HG03378 (cell line): ENCODE data around the gene OSGEPL1.
"Not testable (repeated sequence)": the region's sequence is repeated elsewhere in the genome, so short reads cannot be mapped to it uniquely, and the experiment has no call there.

Source experiments
- ATAC-seq: cut with Tn5 transposase; IDR thresholded peaks from one replicate; pipeline ENCODE4 v1.9.1; 2021; ENCODE audit warnings: mild to moderate bottlenecking, moderate library complexity; ENCODE audit not compliant: unreplicated experiment

The OSGEPL1 gene

DNA sequence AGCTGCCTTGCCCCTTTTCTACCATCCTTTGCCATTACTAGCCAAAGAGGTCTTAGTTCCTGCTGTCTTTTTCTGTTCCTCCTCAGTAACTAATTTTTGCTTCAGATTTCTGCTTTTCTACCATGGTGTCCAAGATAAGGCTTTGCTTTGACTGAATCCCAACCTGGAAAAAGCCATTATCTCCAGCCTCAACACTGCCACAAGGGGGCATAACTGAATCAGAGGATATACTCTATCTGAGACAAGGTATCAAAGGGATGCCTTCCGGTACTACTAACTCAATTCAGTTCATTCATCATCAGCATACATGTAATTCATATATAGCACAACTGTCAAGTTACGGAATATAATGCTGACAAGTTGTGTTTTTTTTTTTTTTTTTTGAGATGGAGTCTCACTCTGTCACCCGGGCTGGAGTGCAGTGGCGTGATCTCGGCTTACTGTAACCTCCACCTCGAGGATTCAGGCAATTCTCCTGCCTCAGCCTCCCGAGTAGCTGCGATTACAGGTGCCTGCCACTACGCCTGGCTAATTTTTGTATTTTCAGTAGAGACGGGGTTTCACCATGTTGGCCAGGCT lies 11.4 kb downstream of the OSGEPL1 start:
- peak; percentile 70 for ATAC-seq

DNA sequence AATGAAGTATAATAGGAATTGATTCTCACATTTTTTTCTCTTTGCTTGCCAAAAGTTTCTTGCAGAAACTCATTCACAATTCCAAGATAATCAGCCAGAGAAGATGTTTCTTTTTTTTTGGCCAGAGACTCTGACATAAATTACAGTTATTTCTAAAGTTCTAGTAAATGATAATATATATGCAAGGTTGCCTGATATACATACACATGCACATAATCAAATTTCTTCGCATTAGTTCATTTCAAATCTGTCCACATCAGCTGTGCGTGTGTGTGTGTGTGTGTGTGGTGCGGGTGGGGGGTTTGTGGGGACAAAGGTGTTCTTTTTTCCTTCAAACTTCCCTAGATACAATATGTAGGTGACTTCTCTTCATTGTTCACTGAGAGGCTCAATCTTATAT lies 33.2 kb downstream of the OSGEPL1 start:
- no peak for ATAC-seq

DNA sequence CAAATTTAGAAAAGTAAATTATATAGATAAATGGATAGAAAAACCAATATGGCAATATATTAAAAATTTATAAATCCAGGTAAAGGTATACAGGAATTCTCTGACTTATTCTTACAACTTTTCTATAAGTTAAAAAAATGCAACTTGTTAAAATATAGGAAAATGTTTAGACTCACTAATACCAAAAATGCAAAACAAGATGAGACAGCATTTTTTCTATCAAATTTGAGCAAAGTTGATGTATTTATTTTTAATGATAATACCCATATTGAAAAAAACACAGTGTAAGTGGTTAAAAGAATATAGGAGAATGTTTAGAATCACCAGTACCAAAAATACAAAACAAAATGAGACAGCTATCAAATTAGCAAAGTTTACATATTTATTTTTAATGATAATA lies 35.7 kb downstream of the OSGEPL1 start:
- ATAC-seq = no peak

DNA sequence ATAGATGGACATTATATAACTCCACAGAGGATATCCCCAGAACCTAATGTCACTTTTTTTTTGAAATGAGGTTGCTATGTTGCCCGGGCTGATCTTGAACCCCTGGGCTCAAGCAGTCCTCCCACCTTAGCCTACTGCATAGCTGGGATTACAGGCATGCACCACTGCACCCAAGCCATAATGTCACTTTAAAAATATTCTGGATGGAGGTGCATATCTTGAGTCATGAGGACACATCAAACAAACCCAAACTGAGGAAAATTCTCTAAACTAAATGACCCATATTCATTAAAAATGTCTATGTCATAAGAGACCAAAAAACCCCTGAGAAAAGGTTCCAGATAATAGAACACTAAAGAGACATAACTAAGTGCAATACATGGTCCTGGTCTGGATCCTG lies 36.3 kb downstream of the OSGEPL1 start:
- ATAC-seq = no peak

DNA sequence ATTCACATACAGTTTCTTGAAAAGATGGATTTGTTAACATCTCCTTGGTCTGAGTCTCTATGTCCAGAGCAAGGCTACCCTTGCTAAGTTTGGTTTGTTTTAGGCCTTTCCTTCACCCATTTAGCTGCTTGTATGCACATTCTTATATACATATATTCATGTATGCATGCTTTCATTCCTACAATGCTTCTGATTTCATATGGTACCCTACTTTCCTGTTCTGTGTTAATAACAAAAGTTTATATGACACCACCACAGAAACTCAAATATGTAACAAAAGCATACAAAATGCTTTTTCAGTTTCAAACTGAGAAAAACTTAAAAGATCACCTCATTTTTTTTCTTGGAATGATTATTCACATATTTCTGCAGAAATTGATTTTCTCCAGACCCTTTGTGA lies 39.4 kb downstream of the OSGEPL1 start:
- no peak for ATAC-seq

DNA sequence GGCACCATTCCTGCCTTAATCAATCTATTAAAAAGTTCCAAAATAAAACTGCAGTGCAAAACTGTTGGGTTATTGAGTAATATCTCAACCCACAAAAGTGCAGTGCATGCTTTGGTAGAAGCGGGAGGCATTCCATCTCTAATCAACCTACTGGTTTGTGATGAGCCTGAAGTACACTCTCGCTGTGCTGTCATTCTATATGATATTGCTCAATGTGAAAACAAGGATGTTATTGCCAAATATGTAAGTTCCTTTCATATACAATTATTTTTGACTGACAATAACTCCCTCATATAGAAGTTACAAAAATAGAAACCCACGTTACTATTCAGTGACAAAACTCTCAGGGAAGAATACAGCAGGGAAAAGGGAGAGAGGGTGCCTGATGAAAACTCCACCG lies 43.0 kb downstream of the OSGEPL1 start:
- ATAC-seq = no peak

DNA sequence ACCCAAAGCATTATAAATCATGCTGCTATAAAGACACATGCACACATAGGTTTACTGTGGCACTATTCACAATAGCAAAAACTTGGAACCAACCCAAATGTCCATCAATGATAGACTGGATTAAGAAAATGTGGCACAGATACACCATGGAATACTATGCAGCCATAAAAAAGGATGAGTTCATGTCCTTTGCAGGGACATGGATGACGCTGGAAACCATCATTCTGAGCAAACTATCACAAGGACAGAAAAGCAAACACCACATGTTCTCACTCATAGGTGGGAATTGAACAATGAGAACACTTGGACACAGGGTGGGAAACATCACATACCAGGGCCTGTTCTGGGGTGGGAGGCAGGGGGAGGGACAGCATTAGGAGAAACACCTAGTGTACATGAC lies 45.0 kb downstream of the OSGEPL1 start:
- not testable (repeated sequence) for ATAC-seq

DNA sequence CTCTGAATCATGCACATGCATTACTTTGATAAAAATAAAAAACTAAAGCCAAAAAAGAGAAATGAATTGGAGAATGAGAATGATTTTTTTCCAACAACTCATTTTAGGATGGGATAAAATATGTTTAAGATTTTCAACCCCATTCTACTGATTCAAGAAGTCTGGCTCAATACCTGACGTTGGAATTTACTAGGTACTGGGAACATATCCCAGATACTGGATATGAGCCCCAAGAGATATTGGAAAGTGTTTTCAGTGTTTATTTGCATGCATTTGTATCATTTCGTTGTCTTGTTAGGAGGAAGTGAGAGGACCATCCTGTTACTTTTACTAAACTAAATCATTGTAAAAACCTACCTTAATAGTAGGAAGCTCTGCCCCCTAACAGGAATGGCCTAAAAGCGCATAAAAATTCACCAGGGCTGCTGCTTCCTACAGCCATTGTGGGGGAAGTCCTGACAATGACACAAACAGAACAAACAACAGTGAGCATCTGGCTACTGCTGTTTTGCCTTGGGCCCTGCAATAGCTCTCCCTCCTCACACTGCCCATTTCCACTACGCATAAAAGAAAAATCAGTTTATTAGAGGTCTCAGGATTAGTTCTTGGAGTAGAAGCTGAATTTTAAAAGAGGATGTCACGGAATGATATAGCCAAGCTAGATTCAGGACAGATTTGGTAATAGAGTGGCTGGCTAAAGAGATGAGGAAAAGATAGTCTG lies 52.9 kb downstream of the OSGEPL1 start:
- no peak for ATAC-seq

DNA sequence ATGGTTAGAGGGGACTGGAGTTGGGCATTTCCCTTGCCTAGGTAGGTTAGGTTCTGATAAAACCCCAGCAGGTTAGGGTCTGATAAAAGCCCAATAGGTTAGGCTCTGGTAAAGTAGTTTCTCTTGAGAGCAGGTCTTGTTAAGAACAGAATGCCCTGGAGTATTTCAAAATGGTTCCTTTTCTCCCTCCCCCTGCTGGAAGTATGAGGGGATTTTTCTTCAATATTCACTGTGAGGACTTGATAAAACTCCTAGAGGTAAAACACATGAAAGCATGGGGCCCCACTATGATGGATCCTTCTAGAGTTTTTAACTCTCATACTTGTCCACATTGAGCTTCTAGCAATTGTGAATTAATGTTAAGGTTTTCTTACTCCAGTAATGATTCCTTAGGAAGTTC lies 60.5 kb downstream of the OSGEPL1 start:
- ATAC-seq = no peak

DNA sequence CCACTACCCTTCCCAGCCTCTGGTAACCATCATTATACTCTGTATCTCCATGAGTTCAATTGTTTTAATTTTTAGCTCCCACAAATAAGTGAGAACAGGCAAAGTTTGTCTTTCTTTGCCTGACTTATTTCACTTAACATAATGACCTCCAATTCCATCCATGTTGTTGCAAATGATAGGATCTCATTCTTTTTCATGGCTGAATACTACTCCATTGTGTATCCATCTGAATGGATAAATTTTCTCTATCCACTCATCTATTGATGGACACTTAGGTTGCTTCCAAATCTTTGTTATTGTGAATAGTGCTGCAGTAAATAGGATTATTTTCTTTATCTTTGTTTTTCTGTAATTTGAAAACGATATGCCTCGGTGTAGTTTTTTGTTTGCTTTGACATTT lies 61.9 kb downstream of the OSGEPL1 start:
- ATAC-seq = no peak

DNA sequence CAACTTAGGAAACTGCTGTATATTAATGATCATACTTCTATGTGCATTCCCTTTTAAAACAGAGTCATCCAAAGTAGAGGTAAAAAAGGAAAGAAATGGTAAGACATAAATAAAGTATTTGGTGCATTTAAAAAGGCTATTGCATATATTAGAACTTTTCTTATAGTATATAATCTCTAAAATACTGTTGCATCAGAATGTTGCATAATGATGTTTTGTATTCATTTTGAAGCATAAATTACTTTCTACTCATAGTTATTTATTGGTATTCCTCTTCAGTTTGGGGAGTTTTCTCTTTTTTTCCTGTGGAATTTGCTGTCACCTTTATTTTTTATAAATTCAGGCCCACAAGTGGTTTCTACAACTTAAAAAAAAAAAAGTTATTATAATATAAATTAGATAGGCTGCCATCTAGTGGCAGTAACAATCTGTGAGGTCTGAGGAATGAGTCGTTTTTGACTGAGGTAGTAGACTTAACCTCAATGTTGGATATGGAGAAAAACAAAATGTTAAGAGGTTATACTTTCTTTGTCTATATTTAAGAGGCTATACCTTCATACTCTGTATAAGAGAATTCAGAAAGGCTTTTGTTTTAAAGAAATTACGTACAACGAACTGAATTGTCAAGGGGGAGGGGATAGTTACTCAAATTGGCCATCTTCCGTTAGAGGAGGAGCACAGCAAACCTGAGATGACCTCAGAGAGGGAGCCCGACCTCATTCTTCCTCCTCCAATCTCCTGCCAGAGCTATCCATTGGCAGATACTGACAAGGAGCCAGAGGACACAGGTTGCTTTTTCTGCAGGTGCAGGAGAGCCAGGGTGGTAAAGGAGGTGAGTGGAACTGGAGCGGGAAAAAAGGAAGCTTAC lies 64.3 kb downstream of the OSGEPL1 start:
- ATAC-seq = no peak
